Right kidney (tissue), 1 donor: ENCODE results near the gene WNT2.
"Not testable (repeated sequence)": the region's sequence is repeated elsewhere in the genome, so short reads cannot be mapped to it uniquely, and the experiment has no call there.

Experiments
- DNase-seq: peaks from one replicate; pipeline ENCODE4 v3.0.0-alpha.2; 2016

The WNT2 gene

DNA sequence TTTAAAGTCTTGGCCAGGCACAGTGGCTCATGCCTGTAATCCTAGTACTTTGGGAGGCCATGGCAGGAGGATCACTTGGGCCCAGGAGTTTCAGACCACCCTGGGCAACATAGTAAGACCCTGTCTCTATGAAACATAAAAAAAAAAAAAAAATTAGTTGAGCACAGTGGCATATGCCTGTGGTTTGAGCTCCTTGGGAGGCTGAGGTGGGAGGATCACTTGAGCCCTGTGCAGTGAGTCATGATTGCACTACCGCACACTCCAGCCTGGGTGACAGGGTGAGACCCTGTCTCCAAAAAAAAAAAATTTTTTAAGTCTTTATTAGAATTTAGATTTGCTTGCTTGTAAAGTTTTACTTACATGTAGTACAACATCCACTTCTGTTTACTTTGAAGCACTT, 14.0 kb downstream of the WNT2 start:
- no peak for DNase-seq

DNA sequence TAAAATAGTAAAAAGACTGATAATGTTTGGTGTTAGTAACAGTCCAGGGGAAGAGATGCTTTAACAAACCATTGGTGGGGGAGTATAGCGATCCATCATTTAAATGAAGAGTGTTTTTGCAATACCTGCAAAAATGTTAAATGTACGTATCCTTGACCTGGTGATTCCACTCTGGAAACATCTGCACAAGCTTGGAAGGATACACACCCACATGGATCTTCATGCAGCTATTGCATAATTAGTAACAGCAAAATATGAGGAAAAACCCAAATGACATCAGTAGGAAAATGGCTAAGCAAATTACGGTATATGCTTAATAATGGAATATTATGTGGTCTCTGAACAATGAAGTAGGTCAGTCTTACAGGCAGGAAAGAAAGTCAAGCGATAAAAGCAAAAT, 20.5 kb downstream of the WNT2 start:
- no peak for DNase-seq

DNA sequence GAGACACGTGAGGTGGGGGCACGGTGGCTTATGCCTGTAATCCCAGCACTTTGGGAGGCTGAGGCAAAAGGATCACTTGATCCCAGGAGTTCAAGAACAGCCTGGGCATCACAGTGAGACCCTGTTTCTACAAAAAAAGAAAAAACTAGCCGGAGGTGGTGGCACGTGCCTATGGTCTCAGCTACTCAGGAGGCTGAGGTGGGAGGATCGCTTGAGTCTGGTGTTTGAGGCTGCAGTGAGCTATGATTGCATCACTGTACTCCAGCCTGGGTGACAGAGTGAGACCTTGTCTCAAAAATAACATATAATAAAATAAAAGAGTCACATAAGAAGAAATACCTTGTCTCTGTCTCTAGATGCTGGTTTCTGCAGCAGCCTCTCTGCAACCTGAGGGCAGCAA, 22.4 kb downstream of the WNT2 start:
- DNase-seq = not testable (repeated sequence)

DNA sequence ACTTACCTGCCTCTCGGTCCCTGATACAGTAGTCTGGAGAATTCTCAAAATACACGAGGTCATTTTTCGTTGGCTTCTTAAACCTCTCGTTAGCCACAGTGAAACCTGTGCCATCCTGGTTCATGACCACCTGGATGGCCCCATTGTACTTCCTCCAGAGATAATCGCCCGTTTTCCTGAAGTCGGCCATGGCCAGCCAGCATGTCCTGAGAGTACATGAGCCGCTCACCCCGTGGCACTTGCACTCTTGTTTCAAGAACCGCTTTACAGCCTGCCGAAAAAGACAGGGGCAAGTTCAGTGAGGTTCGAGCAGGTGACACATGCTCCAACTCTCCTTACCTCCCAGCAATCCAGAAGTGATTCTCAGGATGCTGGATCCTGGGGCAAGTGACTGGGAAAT, 25.3 kb downstream of the WNT2 start:
- no peak for DNase-seq

DNA sequence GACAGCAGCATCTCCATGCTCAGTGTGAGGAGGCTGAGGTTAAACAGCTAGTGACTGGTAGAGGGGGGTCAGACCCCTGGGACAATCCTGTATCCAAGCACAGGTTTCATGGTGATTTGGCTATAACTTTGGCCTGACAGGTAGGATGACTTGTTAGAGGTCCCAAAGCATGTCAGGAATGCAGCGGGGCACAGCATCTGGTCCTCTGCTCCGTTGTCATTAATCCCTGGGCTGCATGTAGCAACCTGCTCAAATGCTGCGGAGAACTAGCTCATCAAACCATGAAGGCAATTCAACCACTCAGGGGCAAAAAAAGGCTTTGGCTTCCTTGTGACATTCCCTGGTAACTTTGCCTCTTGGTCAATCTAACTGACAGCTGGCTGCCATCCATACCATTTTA, 26.8 kb downstream of the WNT2 start:
- DNase-seq = no peak

DNA sequence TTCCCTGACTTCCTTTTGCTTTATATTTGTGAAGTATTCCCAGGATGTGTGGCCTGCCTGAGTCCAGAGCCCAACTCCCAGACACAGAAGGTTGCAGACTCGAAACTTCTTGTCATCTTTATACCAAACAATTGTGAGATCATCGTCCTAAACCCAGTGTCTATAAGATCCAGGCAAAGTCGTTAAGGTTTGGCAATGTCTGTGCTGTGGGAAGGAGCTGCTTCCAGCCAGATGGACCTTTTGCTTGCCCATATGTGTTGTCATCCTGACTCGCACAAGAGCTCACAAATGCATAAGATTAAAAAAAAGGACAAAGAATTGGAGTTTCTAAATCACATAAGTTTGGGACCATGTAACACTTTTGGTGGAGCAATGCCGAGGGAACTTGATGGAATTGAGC, 37.0 kb downstream of the WNT2 start:
- no peak for DNase-seq

DNA sequence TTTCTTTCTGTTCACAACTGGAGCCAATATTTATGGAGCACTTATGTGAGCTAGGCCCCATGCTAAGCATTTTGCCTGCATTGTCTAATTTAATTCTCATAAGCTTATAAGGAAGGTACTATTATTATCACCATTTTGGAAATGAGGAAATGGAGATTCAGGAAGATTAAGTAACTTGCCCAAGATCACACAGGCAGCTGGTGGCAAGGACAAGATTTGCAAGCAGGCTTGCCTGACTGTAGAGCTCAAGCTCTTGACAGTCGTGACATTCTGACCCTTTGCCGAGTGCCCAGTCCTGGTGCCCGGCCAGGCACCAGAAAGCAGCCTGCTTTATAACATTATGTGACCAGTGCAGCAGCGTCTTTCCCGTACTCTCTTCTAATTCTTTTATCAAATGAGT, 38.2 kb downstream of the WNT2 start:
- DNase-seq = no peak

DNA sequence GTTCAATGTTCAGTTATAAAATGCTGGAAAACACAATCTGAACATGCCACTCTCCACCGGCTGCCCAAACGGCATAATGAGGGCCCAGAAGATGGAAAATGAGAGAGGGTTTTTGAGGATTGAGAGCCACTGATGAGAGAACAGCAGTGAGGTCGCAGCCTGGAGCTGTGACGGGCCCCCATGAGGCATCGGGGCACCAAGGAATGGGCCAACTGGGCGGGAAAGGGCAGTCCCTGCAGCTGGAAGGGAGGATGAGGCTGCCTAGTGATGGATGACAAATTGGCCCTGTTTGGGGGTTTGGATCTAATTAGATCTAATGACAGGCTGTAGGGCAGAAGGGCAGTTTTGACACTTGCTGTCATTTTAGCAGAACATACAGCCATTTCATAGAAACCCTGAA, 39.1 kb downstream of the WNT2 start:
- no peak for DNase-seq

DNA sequence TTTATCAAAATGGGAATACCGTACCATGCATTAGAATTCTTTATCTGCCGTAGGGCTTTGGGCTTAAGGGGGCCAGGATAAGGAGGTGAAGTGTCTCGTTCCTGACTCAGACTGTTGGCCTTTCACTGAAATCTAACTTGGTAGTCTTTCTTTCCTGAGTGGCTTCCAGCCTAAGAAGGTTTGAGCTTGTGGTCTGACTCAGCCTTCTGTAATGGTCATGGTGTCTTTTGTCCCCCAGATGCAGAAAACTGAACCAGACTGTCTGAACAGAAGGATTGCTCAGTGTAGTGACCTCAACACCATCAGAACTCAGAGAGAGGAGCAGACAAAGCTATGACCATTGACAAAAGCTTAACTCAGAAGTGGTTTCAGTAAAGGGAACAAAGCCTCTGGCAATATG, 39.5 kb downstream of the WNT2 start:
- no peak for DNase-seq

DNA sequence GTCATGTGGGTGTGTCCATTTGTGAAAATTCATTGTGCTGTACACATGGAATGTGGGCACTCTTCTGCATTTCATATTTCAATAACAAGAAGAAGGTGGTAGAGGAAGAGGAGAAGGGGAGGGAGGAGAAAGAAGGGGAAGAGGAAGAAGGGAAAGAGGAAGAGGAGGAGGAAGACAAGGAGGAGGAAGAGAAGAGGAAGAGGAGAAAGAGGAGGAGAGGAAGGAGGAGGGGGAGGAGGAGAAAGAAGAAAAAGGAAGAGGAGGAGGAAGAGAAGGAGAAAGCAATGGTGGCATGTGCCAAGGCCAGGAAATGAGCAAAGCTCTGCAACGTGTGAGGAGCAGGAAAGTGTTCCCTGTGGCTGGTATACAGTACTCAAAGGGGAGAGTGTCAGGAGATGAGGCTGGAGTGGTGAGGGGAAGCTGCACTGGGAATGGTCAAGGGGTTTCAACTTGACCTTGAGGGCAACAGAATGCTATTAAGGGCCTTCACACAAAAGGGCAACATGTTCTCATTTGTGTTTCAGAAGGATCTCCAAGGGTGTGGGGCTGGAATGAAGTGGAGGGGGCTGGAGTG, 40.5 kb downstream of the WNT2 start:
- no peak for DNase-seq

DNA sequence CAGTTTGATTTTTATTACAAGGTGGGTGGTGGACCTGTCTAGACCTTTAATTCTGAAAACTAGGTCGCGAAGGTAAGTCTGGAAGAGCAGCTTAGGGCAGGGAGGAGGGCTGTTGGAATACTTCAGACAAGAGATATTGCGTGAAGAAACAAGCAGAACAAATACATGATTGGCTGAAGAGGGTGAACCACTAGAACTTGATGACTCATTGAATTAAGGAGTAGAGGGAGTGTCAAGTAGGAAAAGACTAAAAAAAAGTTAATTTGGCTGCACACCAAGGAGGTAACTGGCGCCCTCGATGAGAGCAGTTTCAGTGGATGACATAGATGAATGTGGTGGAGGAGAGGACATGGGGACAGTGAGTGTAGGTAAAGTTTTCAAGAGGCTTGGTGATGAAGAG, 41.3 kb downstream of the WNT2 start:
- no peak for DNase-seq

DNA sequence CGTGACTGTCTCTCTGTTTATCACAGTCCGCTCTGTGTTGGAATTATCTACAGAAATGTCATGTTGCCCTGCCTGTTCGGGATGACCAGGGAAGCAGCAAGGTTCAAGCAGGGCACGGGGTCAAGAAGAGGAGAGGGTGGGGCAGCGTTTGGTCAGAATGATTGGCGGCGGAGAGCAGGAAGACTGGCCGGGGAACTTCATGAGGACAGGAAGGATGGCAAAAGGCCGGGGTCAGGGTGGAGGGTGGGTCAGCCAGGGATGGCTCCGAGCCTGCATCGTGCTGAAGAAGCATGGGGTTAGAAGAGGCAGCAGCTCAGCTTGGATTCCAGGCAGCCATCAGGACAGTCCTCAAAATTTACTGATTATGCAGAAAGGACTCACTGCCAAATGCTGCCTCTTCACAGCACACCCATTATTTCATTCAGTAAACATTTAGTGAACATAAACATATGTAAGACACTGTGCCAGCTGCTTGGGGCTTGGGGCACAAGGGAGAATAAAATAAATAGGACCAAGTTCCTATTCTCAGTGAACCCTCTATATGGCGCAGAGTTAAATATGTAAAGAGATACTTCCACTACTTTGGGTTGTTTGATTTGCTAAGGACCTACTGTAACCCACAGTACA, 42.8 kb downstream of the WNT2 start:
- no peak for DNase-seq

DNA sequence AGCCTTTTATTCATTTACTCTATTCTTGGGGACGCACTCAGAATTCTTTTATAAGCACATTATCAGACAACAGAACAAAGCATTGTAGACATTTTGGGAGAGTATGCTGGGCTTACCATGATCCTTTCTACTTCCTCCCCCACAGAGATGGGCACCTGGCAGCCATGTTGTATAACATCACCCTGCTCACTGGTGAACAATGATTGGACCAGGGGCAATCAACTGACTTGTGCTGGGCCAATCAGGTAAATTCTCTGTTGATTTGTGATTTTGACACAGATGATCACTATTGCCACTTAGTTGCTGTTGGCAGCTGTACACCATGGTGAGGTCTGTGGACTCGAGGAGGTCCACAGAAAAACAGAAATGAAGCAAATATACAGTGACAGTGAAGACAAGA, 43.7 kb downstream of the WNT2 start:
- no peak for DNase-seq

DNA sequence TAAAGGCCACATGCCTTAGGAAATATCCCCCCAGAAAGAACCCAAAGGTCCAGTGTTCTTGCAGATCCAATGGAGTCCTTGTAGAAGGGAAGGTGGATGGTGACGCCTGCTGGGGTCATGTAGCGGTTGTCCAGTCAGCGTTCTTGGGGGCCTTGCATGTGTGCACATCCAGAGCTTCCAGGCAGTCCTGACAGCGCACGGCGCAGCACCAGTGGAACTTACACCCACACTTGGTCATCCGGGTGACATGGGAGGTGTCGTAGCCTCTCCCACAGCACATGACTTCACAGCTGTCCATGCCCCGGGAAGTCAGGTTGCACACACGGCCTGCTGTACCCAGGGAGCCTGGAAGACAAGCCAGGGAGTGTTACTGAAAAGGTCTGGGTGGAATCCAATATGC, 44.8 kb downstream of the WNT2 start:
- DNase-seq = no peak

DNA sequence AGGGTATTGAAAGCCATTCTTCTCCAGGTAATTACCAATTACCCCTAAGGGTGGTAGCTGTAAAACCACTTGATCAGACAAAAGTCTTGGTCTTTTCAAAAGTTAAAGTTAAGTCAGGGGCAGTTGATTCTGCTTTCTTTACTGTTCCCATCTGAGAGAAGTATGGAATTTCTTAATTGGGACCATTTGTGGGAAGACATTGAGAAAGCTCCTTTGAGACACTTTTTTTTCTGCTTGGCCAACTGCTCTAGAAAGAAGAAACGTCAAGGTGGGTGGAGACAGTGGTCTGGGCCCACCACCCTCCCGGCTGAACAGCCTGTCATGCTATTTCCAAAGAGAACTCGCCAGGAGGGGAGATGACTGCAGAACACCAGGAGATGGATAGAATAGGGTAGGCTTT, 45.3 kb downstream of the WNT2 start:
- no peak for DNase-seq

DNA sequence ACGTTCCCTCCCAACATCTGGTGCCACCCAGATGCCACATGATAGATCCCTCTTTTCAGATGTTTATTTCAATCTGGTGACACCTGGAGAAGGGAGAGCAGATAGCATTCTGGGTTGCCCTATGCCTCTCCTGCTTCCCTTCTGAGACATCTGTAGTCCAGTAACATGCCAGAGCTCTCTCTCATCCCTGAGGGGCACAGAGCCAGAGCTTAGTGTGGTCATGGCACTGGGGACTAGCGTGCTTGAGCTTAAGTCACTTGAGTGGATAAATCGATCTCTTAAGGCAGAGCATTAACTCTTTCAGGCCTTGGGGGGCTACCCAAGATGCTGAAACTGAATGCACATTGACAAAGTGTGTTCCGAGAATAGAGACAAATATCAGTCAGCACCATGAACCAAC, 47.9 kb downstream of the WNT2 start:
- DNase-seq = no peak

DNA sequence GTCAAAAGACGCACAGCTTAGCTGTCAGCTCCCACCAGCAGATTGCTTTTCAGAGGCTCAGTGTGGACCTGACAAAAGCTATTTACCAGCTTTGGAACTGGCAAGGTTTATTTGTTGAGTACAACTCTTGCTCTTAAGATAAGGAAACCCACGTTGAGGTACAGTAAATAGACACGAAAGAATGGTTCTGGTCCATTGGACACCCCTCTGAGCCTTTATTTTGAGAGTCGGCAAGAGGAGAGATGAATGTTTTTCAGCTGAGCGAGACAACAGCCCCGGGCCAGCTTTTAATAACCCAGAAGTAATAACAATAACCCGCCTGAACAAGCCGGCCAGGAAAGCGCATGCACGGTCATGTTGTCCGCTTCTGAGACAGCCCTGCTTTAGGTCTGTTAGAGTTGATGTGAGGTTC, 49.0 kb downstream of the WNT2 start:
- DNase-seq = peak; percentile 21

DNA sequence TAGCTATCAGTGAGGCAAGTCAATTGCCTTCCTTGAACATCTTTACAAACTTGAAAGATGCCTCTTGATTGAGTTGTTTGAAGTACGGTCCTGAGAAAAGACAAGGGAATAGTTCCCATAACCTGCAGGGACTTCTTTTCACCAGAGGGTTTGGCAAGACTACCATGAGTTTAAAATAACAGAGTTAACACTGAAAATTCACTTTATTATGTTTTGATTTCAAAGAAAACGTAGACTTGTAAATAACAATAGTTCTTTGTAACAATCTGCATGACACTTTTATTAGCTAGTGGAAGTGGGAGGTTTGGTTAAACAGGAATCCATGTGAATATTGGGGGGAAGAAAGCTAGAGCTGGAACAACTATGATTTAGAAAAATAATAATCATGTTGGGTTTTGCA, 49.5 kb downstream of the WNT2 start:
- no peak for DNase-seq

DNA sequence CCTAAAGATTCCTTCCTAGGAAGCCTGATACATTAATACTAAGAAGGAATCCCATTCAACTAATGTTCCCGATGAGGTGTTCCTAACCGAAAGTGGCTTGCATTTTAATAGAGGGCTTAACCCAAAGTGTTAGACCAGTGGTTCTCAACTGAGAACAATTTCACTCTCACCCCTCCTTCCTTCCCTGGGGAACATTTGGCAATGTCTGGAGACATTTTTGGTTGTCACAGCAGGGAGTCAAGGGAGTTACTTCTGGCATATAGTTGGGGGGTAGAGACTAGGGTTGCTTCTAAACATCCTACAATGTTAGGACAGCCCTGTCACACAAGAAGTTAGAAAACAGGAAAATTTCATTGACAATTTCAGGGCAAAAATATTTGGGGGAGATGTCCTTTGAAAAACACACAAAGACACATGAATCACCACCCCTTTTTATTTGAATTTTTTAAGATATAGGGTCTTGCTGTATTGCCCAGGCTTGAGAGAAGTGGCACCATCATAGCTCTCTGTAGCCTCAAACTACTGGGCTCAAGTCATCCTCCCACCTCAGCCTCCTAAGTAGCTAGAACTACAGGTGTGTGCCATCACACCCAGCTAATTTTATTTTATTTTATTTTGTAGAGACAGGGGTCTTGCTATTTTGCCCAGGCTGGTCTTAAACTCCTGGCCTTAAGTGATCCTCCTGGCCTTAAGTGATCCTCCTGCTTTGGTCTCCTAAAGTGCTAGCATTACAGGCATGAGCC, 50.7 kb downstream of the WNT2 start:
- DNase-seq = no peak

DNA sequence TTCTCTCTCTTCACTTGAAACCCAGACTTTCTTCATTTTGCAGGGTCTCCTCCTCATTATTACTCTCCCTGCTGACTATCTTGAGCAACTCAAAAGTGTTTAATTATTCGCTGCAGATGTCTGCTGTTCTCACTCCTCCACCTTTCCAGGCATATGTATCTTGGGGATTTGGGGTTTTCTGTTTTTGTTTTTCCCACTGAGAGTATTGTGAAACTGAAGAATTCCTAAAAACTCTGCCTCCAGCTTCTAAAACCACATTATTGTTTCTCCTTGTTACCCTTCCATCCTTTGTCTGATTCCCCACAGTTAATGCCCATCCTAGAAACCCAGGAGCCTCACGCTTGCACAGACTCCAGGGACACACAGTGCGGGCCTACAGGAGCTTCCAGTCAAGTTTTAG, 51.3 kb downstream of the WNT2 start:
- no peak for DNase-seq

DNA sequence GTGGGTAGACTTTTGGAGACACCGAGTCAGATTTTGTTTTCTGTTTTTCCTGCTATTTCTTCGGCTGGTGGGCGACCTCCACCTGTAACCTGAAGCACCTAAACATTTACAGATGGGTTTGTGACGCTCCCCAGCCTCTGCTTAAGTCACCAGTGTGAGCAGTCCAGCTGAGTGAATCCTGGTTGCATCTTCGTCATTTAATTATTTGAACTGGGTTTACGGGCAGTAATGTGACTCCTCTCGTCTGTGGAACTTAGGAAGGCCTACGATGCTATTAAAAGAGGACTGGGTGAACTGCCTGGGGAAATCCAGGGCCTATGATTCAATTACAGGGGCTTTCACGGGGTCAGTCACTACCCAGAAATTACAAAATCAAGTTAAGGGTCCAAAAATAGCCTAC, 52.5 kb downstream of the WNT2 start:
- DNase-seq = no peak

DNA sequence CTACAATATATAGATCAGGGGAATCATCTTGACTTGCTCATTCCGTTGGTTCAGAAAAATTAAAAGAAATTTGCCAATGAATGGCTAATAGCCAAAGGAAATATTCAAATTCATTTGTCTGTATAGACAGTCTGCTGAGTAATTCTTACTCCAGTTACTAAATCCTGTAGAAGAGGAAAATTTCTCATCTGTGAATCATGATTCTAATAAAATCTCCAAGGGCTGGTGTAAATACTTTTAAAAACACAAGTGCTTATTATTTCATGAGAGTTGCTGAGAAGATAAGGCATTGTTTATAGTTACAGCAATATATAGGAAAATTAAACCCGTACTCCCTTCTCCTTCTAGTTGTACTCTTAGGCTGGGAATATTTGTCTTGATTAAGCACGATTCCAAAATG, 53.0 kb downstream of the WNT2 start:
- DNase-seq = no peak

DNA sequence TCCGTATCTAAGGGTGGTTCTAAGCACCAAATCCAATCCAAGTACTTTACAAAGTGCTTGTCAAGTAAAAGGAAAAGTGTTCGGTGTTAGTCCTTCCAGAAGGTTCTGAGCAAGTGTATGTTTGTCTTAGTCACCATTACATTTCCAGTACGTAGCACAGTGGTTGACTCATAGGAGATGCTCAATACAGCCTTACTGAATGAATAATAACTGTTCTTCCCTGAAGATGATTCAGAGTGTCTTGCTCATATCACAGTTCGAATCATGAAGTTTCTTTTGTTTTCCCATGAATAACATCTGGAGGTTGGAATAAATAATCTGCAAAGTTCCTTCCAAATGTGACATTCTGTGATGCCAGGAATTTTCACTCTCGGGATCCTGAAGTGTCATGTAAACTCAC, 53.4 kb downstream of the WNT2 start:
- DNase-seq = no peak

DNA sequence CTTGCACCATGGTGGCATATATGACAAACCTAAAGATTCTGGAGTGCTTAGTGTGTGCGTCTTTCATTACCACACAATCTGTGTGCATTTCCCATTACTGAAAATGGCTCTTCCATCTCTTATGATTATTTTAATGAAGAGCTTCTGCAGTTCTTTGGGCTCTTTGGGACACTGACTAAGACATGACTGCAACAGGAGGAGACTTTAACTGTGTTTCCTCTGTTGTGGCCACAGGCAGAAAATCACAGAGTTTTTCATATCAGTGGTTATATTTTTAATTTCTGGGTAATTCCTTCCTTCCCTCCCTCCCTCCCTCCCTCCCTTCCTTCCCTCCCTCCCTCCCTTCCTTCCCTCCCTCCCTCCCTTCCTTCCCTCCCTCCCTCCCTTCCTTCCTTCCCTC, 58.1 kb downstream of the WNT2 start:
- DNase-seq = no peak
